ENCODE measurements around the gene GPX6.
"Not testable (repeated sequence)": the region's sequence is repeated elsewhere in the genome, so short reads cannot be mapped to it uniquely, and the experiment has no call there.

GPX6 gene
- total RNA-seq = 0 reads per million in 2 experiments

GRCh38 chr6:28515676-28516075, at the start of gene GPX6:
Gene GPX6, minus strand, starts transcription at chr6:28515793. Its CDS starts 50 bp downstream, at chr6:28515743.
- DNase-seq (ENCODE audit: low read depth) = no peak

DNA sequence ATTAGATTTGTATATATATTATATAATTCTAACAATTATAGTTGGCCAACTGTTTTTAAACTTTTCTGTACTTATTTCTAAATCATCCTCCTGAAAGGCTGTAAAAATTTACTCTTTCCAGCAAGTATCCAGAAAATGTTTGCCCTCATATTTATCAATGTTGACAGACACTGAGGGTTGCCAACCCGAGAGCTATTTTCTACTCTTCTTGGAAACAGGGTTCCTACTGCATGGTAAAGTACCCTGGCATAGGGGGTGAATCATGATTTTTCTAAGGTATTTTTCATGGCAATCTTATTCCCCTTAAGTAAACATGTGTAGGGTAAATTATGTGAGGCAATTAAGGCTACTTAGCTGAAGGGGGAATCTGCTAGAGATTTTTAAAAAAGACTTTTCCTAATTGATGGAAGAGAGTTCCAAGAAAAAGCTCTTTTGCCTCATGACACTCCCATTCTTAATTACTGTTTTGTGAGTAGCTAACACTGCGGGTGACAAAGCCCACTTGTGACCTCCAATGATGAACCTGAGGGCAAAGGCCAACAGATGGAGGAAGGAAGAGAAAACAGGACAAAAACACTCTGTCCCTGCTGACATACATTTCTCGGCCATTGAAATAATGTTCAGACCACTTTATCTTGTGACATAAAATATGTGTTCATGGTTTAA, 48.0 kb upstream of the GPX6 start:
- DNase-seq (ENCODE audit: low read depth) = no peak

DNA sequence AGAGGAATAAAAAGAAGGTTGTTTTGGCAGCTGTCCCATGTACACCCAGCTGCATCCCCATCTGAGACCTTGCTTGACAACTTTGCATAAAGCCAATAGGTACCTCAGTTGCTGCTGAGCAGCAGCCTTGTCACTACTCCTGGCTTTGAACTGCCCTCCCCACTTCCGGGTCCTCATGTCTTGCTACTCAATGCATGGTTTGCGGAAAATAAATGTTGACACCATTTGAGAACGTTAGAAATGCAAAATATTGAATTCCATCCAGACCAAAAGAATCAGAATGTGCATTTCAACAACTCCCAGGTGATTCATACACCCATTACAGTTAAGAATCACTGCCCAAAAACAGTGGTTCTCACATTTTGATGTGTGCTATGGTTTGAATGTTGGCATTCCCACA, 43.0 kb upstream of the GPX6 start:
- DNase-seq (ENCODE audit: low read depth) = no peak

DNA sequence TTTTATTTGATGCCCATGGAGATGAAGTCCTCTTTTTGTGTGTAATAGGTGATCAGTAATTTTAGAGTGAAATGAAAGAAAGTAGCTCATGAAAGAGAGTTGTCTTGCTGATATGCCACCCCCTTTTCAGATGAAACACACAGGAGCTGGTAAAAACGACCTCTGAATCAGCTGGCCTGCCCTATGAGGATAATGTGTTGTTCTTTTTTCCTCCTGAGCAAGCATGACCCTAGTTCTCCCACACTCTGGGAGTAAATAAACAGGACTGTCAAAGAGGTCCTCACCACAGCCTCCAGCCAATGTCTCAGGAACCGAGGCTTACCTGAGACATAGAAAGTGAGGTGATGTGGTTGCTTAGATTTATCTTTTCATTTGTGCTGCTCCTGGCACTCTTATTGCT, 39.5 kb upstream of the GPX6 start:
- DNase-seq (ENCODE audit: low read depth) = no peak

DNA sequence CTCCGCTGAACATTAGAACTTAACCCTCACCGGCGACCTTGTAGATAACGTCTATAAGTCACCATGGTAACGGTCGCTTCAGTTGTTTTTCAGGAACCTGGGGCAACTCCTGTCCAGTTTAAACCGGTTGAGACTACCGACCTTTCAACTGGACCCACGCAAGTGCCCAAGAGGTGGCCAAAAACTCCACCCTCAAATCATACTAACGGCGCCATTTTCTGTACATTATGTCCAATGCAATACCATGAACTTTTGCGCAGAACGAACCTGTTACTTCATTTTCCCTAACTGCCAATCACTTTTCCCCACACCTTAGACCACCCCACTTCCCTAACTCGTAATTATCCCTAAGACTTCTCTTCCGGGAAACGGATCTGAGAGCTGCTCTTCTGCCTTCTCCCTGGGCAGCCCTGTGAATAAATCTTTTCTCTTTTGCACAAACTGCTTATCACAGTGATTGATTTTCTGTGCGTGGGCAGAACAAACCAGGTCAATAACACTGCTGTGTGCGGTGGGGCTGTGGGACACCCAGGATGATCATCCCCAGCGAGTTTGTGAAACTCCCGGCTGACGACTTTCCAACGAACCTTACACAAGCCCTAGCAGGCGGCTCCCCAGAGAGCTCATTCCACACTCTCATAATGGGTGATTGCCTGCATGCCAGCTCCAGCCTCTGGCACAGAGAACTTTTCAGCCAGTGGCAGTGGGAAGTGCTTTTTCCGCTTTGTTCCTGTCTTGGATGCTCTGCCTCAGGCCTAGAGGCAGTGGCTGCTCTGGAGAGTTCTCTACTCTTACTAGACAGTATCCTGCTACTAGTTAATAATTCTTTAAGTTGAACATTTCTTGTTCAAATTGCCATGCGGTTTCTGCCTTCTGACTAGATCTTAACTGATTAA, 38.6 kb upstream of the GPX6 start:
- DNase-seq (ENCODE audit: low read depth) = no peak

GRCh38 chr6:28553384-28553985, 37.9 kb upstream of the GPX6 start:
- no peak for DNase-seq (ENCODE audit: low read depth)

DNA sequence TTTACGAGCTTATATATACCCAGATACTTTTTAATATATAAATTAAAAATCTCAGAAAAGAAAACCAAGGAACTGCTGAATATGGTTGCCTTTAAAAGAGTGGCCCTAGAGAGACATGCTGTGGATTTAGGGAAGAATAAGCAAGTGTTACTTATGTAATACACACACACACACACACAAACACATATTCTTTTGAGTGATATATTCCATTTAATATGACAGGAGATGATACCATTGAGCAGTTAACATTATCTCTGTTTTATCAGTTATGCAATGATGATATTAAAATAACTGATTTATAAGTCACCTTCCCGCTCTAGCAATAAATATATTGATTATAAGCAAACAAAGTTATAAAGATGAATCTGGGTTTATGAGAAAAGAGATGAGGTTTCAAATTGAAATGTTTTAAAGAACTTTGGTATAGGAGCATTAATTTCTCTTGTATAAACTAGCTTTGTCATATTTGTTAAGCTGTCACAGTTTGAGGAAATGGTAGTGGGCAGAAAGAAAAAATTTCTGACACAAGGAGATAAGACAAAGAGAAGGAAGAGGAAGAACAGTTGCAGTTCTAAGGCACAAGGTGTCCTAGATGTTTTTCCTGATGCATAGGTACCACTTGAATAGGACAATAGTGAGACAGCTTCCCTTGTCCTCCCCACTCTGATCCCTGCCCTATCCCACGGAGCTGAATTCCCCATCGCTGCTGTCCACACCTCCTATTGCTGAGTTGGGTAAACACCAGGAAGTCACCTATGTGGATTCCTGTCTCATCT, 36.5 kb upstream of the GPX6 start:
- no peak for DNase-seq (ENCODE audit: low read depth)

- not testable (repeated sequence) for DNase-seq (ENCODE audit: low read depth)
These were observed 31.4 kb upstream of the GPX6 start for GRCh38 chr6:28547003-28547402.

GRCh38 chr6:28545955-28546354, 30.4 kb upstream of the GPX6 start:
- DNase-seq (ENCODE audit: low read depth) = no peak

DNA sequence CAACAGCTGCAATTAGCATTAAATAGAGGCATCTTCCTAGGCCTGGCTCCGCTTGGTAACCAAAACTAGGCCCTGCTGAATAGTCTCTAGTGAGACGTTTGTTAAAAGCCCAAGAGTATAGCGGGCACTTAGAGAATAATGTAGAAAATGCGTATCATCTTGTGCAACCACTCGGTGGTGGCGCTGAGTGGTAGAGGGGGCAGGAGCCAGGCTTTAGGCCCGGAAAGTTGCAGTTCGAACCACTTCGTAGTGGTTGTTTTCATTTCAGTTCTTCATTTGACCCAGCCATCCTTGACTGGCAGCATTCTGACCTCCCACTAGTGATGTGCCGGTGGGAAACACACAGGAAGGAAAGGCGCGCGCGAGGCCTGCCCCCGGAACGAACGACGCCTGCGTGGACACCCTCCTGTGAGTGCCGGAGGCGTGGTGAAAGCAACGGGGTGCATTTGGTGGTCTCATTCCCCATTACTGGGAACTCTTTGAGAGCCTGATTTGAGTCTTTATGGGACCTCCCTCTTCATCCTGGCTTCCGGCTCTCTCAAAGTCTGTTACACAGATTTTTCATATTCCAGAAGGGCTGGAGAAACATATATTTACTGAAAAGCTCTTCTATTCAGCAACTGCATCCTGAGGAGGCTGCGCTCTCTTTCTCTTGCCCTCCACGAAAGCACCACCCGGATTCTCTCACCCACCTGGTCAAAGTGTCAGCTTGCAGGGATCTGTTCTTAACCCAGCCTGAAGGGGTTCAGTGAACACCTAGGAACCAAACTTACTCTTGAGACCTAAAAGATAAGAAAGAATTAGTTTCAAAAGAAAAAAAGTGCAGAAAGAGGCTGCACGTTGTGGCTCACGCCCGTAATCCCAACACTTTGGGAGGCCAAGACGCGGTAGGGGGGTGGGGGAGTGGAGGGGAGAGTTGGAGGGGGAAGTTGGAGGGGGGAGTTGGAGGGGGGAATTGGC, 28.3 kb upstream of the GPX6 start:
- peak; percentile 6 for DNase-seq (ENCODE audit: low read depth)

DNA sequence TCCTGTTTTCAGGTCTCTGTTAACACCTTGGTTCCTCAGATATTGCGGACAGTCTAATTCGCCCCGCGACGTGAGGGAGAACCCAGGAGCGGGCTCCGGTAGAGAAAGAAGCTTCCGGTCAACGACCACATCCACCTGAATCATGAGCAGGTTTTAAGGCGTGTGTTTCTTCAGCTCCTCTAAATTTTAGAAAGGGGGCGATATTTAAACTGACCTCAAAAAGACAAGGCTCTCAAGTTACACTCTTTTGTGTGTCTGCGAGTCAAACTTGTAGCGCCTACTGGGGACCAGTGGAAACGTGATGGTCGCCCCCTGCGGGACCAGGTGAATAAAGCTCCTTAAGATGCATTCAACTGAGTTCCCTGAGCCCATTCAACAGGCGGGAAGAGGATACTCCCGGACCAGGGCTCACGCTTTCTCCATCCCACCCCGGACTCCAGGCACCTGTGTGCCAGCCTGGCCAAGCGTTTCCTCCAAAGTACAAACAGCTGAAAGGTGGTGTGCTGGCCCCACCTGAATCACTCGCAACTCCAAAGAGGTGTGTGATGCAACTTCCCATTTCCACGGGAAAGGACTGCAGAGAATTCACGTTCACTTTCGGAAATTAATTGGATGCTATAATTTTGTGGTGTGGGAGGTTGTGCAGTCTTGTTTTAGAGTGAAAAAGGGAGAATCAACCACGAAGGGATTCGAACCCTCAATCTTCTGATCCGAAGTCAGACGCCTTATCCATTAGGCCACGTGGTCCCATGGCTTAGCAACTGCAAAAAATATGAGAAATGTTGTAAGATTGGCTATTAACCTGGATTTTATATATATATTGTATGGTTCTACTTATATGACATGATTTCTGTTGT, 27.1 kb upstream of the GPX6 start:
- peak; percentile 31 for DNase-seq (ENCODE audit: low read depth)

- DNase-seq (ENCODE audit: low read depth) = no peak
These were observed 26.4 kb upstream of the GPX6 start for GRCh38 chr6:28541996-28542395.

DNA sequence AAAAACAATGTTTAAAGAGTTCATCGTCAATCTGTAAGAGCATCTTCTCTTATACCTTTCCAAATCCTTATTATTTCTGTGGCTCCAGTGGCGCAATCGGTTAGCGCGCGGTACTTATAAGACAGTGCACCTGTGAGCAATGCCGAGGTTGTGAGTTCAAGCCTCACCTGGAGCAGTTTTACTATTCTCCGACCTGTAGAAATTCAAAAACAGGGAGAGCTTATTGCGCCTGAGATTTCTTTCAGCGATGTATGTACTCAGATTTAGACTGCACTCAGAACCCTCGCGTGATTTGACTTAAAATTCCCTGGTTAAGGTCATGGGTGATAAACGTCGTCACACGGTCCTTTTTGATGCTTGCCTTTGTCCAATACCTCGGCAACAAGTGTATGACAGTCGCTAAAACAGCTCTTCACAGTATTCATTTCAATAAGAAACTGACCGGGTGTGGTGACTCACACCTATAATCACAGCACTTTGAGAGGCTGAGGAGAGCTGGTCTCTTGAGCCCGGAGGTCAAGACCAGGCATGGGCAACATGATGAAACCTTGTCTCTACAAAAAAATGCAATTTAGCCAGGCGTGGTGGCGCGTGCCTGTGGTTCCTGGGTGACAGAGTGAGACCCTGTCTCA, 22.0 kb upstream of the GPX6 start:
- peak; percentile 22 for DNase-seq (ENCODE audit: low read depth)

DNA sequence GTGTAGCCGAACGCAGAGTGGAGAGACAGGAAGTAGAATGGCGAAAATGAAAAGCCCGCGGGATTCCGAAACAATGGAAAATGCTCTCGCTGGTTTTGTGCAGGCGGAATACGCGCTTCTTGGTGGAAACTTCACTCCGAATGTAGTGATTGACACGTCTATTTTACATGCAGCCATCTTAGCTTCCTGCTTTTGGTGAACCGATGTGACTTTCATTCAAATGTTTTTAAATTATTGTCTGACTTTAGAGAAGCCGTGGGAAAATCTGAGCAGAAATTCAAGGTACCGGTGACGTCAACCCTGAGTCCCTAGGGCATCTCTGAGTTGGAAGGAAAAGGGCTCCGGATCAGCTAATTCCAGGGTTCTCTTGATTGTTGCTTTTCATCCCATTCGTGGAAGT, 21.5 kb upstream of the GPX6 start:
- no peak for DNase-seq (ENCODE audit: low read depth)

DNA sequence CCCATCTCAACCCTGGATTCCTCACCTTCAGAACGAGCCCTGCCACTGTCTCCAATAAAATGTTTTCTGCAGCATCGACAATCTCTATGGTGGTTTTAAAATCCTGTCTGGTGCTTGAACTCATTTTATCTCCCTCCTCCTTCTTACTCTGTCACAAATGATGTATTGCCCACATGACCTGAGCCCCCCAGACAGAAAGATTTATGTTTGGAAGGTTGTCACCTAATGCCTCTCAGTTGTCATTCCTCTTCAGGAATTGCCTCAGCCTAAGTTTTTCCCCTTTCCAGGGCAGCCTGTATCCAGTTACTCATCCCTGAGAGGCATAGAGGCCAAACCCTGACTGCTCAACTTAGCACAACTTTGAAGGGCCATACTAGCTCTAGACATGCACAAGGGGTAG, 19.3 kb upstream of the GPX6 start:
- no peak for DNase-seq (ENCODE audit: low read depth)

- no peak for DNase-seq (ENCODE audit: low read depth)
These were observed 18.7 kb upstream of the GPX6 start for GRCh38 chr6:28534306-28534705.

DNA sequence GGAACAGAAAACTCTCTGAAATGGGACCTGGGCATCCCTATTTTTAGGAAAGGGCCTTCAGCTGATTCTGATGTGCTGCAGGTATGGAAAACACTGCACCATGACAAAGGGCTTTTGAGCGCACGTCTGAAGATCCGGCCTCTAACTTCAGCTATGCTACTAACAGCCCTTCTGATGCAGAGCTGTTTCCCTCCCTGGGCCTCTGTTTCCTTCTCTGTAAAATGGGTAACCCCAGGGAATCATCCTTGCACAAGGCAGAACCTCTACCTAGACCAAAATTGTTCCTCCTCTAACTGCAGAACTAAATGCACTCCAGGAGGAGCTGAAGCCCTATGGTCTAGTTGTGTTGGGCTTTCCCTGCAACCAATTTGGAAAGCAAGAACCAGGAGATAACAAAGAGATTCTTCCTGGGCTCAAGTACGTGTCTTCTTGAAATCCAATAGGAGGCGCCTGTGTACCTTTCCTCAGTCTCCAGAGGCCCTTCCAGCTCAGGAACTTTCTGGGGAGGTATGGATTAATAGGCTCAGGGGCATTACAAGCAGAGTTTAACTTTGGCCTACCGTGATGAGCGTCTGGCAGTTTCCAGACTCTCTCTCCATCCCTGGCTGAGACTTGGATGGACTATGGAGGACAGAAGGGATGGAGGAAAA, 16.0 kb upstream of the GPX6 start:
- DNase-seq (ENCODE audit: low read depth) = no peak

GRCh38 chr6:28530777-28531176, 15.2 kb upstream of the GPX6 start:
- DNase-seq (ENCODE audit: low read depth) = no peak

DNA sequence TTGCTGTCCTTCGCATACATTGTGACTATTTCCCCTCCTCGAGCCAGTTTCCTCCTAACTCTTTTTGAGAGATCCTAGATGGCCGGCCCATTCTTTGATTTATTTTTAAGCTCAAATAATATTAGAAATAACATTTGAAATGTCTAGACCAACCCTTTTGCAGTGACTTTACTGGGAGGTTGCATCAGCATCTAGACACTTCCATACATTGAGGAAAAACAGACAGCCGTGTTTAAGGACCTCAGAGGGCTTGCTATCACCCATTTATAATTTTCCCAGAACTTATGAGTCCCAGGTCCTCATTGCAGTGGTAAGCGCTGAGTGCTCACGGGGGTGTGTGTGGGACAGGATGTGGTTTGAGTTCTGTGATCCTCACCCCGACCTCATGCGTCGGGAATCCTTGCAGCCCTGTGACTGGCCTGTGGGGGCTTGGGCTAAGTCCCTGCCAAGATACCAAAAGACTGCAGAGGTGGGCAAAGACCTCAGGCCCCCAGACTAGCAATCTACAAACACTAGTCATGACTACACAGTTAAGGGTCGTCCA, 10.0 kb upstream of the GPX6 start, which contains the start of gene GPX5:
TSS of gene GPX5 (plus strand) at position 386 of the 544 bp plus-strand sequence. CDS start at position 519, 133 bp downstream.
- DNase-seq (ENCODE audit: low read depth) = no peak

Data from T follicular helper cell (primary cell).